ENCODE results near the gene SHKBP1. TPM values are rescaled to one million over a fixed set of nuclear protein-coding genes. Genes with fewer than 3 reads are reported as not detected.

SHKBP1 gene
- total and polyA plus RNA-seq, 10 of the 15 experiments (the other 5 are each of a cell fraction or from before 2014, with no cell fraction given) = 2.3 to 123 (median 67.0) TPM

DNA sequence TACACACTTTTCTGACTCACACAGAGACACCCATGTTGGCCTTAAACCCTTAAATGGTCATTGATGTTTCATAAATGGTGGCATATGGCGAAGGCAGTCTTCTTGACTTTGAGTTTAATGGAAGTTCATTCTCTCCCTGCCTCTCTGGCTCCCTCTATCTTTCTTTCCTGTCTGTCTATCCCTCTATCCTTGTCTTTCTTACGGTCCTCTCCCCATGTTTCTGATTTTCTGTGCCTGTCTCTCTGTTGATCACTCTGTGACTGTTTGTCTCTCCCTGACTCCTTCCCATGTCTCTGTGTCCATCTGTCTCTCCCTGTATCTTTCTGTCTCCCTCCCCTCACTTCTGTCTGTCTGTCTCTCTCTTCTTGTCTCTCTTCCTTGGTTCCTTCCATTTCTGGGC, 43.2 kb upstream of the SHKBP1 start:
- Histone ChIP-seq H2AFZ (ENCODE audit: control insufficient read depth, low read depth, low read length) (no peak overlapping the region), H3K4me3 (no peak overlapping the region), H4K20me1 (ENCODE audit: control insufficient read depth, insufficient read depth) (no peaks in the 10 kb centered on the region), H3K4me1 (ENCODE audit: control insufficient read depth, insufficient read depth, low read length) (peaks cover 3% of the 10 kb centered on the region), H3K27ac (ENCODE audit: control insufficient read depth, insufficient read depth) (no peak overlapping the region), H3K36me3 (ENCODE audit: control insufficient read depth in 2 of 2, insufficient read depth in 2 of 2, low read length in 1 of 2) (no peaks in the 10 kb centered on the region), H3K27me3 (replicated peaks in 1 of 2; ENCODE audit: control insufficient read depth in 2 of 2, insufficient read depth in 2 of 2, low read length in 1 of 2) (no peaks in the 10 kb centered on the region; a peak in 1 of 4 replicates), H3K9me3 (replicated peaks; ENCODE audit: control insufficient read depth, insufficient read depth, low read length) (no peaks in the 10 kb centered on the region; the same call in 2 of the 3 replicates), H3K9ac (ENCODE audit: control insufficient read depth, insufficient read depth, low read length) (no peak overlapping the region), H3K4me2 (ENCODE audit: control insufficient read depth, insufficient read depth) (no peak overlapping the region), H3K79me2 (ENCODE audit: control insufficient read depth, insufficient read depth, low read length) (no peaks in the 10 kb centered on the region)
- 19% methylated on average over 2 of the region's 2 CpGs for WGBS (ENCODE audit: insufficient coverage, insufficient replicate concordance, low lambda C conversion rate, missing lambda C conversion rate)
- CTCF ChIA-PET = interaction anchor here (1.1 to 2.5 kb wide), 3 partner anchors 10 to 101 kb away, joined by 3 to 13 read pairs (median 6); no protein-coding TSS in a partner anchor
- no TSS peak for BruUV-seq (replicated peaks)
- in situ Hi-C loops (cut with MboI) (no loop called here), intact Hi-C loops (cut with micrococcal nuclease; ENCODE audit: unreplicated experiment) (no loop called here)
- POLR2A ChIA-PET = no interaction called here
- FAIRE-seq (no peak), ATAC-seq (no peak), DNase-seq (ENCODE audit: low read depth, low spot score) (no peak)
- RAD21 ChIA-PET (ENCODE audit: unreplicated experiment) = no interaction called here
- SMC1A ChIA-PET (ENCODE audit: uncharacterized antibody, unreplicated experiment) = no interaction called here
- TF ChIP-seq FOXM1 (IDR thresholded peaks at IDR 0.05; ENCODE audit: low read depth, low read length) (no peak), ZNF592 (IDR thresholded peaks at IDR 0.05) (no peak), SUPT20H (IDR thresholded peaks at IDR 0.05; ENCODE audit: borderline replicate concordance, control insufficient read depth, low read depth, low read length) (no peak), CEBPZ (IDR thresholded peaks at IDR 0.05; ENCODE audit: low read depth, low read length) (no peak), FOS (IDR thresholded peaks at IDR 0.05; ENCODE audit: borderline replicate concordance, extremely low read depth, insufficient read length) (no peak), PML (IDR thresholded peaks at IDR 0.05; ENCODE audit: low read length) (no peak), JUNB (IDR thresholded peaks at IDR 0.05) (no peak), SREBF2 (IDR thresholded peaks at IDR 0.05; ENCODE audit: low read length) (no peak), IKZF1 (conservative IDR thresholded peaks at IDR 0.05) (no peak), RFX5 (IDR thresholded peaks at IDR 0.05; ENCODE audit: low read depth, low read length) (no peak), TAF1 (IDR thresholded peaks at IDR 0.05; ENCODE audit: borderline replicate concordance, low read depth, low read length) (no peak), NFYA (IDR thresholded peaks at IDR 0.05; ENCODE audit: borderline replicate concordance, low read depth, low read length) (no peak), POLR2AphosphoS2 (IDR thresholded peaks at IDR 0.05; ENCODE audit: low read depth, low read length) (no peak)
- TF ChIP-seq, protein P1, sequence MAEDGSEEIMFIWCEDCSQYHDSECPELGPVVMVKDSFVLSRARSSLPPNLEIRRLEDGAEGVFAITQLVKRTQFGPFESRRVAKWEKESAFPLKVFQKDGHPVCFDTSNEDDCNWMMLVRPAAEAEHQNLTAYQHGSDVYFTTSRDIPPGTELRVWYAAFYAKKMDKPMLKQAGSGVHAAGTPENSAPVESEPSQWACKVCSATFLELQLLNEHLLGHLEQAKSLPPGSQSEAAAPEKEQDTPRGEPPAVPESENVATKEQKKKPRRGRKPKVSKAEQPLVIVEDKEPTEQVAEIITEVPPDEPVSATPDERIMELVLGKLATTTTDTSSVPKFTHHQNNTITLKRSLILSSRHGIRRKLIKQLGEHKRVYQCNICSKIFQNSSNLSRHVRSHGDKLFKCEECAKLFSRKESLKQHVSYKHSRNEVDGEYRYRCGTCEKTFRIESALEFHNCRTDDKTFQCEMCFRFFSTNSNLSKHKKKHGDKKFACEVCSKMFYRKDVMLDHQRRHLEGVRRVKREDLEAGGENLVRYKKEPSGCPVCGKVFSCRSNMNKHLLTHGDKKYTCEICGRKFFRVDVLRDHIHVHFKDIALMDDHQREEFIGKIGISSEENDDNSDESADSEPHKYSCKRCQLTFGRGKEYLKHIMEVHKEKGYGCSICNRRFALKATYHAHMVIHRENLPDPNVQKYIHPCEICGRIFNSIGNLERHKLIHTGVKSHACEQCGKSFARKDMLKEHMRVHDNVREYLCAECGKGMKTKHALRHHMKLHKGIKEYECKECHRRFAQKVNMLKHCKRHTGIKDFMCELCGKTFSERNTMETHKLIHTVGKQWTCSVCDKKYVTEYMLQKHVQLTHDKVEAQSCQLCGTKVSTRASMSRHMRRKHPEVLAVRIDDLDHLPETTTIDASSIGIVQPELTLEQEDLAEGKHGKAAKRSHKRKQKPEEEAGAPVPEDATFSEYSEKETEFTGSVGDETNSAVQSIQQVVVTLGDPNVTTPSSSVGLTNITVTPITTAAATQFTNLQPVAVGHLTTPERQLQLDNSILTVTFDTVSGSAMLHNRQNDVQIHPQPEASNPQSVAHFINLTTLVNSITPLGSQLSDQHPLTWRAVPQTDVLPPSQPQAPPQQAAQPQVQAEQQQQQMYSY (CRISPR knock-in tag; IDR thresholded peaks at IDR 0.05) = no peak
